Inflammatory macrophage treated with lipopolysaccharide for 1 hour (primary cell): Measurements from ENCODE around the gene HS6ST3.
"Not testable (repeated sequence)": the region's sequence is repeated elsewhere in the genome, so short reads cannot be mapped to it uniquely, and the experiment has no call there.

Experiments used
- DNase-seq, 2 donors: peaks; one replicate each; pipeline ENCODE4 v3.0.0-alpha.2; 2020 to 2022

Gene HS6ST3

DNA sequence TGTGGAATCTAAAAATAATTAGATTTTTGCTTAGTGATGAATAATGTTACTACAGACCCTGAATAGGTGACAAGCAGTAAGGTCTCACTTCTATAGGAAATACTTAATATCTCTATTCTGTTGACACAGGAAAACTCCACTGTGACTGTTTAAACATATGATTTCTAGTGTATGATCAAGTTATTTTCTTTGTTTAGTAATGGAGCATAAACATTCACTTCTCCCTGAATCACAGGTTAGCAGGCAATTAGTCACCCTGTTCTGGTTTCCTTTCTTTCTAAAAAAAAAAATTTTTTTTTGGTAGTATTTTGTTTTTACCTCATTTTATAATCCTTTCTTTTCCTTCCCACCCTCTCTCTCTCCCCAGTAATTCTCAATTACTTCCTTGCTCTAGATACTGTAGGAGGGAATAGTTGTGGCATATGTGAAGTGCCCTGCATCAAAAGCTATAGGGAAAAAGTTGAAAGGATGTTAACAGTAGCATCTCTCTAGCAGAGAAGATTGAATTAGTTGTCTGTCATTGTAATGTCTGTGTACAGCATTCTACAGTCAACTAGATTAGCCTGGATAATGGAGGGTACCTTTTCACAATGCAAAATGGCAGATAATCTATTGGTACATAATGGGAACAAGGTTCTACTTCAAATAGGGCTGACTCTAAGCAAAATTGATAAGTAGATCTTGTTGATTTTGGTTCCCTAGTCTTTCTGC, 3.5 kb downstream of the HS6ST3 start:
- no peak for DNase-seq

DNA sequence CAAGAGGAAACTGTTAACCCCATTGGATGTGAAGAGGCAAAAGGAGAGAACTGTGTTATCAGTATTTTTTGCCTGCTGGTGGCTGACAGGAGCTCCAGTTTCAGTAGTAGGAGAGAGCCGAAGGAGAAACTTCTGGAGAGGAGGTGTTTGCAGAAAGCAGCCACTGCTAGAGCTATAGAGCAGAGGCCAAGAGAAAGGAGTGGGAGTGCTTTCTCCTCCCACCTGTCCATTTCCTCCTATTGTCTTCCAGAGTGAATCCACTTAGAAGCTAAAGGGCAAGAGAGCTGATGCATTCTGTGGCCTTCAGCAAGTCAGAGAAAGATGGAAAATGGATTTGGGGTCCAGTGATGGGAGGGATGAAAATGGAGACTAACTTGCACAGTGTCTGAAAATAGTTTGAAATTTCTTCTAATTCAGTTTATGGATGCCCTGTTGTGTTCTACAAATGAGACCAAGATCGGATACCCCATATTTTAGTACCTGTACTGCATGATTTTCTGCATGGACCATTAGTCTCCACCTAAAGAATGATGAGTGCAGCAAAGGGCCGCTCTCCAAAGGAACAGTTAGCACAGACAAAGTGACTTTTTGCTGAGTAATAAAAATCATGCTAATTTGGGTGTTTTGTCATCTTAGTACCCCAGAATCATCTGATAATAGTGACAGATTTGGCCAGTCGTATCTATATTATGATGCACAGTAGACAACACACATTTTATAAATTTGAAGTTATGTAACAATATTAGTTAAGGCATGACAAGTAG, 10.7 kb downstream of the HS6ST3 start:
- no peak for DNase-seq

DNA sequence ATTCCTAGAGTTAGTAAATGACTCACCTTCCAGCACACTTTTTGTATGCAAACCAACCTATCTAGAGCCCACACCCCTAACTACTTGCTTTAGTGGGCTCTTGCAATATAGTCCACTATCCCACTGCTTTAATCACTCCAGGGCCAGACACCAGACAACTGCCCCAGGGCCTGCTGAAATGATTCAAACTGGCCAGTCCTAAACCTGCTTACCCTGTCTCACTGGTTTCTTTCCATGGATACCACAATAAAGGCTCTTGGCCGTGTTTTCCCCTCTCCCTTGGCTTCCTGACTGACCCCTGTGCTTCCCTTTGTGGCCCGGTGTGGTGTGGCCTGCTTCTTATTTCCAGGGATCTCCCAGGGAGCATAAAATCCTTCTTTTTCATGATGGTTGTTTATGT, 14.6 kb downstream of the HS6ST3 start:
- no peak for DNase-seq

DNA sequence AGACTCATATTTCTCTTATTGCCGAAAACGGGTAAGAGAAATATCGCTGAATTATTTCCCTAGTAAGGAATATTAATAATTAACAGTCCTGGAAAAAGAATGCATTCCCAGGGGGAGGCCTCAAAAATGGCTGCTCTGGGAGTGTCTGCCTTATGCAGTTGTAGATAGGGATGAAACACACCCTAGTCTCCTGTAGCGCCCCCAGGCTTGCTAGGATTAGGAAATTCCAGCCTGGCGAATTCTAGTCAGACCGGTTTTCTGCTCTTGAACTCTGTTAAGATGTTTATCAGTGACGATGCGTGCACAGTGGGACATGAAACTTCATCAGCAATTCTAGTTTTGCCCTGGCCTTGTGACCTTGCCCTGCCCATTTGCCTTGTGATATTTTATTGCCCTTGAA, 18.2 kb downstream of the HS6ST3 start:
- DNase-seq: not testable (repeated sequence)

DNA sequence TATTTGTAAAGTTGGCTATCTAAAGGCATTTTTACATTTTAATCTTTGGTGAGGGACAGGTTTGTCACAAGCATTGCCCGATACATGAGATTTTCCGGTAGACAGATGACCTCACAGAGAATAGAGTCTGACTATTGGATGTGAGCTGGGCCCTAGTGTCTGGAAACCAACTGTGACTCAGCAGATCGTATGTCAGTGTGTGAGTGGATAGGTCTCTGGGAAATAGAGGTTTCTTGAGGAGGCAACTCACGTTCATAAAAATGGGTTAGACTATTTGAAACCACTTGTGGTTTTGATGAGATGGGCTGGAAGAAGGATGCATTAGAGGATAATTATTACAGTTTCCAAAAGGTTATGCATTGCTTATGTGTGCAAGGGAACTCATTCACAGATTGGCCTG, 19.2 kb downstream of the HS6ST3 start:
- no peak for DNase-seq

DNA sequence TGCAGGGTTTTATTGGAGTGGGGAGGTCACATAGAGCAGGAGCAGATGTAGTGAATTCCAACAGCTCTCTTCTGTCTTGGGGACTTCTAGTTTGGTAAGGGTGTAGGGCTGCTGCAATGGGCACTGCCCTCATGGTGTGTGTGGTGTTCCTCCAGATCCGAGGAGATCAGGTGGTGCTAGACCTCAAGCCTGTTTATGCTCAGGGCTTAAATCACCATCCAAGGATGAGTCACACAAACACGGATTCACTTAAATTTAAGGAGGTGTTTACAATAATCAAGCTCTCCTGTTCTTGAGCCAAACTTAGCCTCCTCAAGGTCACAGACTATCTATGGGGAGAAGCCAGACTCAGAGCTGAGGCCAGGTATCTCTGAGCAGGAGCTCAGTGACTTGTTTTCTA, 23.0 kb downstream of the HS6ST3 start:
- no peak for DNase-seq

DNA sequence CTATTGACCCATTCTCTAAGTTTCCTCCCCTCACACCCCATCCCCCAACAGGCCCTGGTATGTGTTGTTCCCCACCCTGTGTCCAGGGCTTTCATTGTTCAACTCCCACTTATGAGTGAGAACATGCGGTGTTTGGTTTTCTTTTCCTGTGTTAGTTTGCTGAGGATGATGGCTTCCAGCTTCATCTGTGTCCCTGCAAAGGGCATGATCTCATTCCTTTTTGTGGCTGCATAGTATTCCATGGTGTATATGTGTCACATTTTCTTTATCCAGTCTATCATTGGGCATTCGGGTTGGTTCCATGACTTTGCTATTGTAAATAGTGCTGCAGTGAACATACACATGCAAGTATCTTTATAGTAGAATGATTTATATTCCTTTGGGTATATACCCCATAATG, 25.5 kb downstream of the HS6ST3 start:
- DNase-seq: not testable (repeated sequence)

DNA sequence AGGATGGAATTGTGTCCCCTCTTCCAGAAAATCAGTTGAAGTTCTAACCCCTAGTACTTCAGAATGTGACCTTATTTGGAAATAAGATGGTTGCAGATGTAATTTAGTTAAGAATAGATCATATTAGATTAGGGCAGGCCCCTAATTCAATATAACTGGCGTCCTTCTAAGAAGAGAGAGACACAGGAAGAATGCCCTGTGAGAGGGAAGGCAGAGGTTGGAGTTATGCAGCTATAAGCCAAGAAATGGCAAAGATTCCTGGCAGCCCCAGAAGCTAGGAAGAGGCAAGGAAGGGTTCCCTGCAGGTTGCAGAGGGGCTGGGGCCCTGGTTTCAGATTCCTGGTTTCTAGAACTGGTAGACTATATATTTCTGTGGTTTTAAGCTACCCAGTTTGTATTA, 30.0 kb downstream of the HS6ST3 start:
- no peak for DNase-seq

DNA sequence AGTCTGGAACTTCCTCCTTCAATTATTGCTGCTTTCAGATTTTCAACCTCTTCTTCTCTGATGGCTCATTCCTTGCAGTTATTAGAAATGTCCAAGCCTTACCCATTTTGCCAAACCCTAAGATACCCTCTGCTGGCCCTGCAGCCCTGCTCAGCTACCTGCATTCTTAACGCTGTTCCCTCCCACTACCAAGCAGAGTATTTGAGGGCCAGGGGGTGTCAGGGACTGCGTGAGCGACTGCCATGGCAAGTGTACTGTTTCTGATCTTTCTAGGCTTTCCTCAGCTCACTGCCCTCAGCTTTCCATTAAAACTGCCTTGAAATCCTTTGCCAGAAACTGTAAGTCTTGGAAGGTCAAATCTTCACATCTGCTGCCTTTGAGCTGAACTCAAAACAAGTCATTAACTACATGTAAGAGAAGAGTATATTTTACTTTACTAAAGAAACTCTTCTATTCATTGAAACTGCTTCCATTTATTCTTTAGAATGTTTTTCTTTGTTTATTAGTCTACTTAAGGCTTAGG, 41.0 kb downstream of the HS6ST3 start:
- DNase-seq: no peak

DNA sequence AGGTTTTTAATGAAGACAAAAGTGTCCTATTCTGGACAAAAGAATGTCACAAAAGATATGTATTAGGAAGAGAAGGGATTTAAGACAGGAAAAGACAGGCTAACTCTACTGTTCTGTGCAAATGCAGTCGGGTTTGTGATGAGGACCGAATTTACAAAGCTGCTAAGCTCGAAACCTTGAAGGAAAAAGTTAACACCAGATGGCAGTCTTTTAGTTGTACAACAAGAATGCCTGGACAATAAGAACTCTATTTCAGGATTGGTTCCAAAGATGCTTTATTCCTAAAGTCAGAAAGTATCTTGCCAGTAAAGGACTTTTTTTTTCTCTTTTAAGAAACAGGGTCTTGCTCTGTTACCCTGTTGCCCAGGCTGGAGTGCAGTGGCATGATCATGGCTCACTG, 51.1 kb downstream of the HS6ST3 start:
- no peak for DNase-seq

DNA sequence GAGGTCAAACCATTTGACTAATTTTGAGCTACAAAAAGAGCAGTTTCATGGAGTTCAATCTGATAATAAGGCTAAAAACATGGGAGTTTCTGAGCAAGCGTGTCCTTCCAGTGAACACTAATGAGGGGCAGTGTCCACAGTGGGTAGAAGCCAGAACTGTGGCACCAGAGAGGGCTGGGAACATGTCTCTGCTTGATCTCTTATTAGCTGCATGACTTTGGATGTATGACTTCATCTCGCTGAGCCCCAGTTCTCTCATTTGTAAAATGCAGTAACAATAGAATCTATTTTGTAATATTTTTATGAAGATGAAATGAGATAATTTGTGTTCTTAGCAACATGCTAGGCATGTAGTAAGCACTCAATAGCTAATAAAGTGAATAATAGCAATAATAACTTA, 69.8 kb downstream of the HS6ST3 start:
- no peak for DNase-seq

DNA sequence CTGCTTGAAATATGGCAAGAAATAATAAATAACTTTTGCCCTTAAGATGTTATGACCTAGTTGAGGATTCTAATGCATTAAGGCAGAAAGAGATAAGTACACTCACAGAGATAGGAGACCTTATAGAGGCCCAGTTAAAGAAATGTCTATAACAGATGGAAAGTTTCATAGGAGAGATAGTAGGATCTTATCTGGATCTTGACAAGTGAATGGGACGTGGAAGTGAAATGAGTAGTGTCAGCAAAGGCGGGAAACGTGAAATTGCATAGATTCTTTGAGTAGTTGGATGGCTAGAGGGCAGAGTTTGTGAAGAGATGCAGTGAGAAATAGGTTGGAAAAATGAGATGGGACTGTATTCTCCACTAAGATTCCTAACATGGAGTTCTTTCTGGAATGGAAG, 71.2 kb downstream of the HS6ST3 start:
- DNase-seq: no peak

DNA sequence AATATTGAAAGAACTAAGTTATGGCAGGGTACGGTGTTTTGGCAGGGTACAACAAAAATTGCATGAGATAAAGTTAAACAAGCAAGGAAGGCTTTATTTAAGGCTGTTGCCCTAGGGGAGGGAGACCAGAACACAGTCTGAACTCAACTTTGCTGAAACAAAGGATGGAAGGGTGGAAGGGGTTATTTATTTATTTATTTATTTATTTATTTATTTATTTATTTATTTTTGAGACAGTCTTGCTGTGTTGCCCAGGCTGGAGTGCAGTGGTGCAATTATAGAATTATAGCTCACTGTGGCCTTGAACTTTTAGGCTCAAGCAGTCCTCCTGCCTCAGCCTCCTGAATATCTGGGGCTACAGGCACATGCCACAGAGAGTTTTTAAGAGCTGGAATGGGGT, 75.9 kb downstream of the HS6ST3 start:
- DNase-seq: no peak

DNA sequence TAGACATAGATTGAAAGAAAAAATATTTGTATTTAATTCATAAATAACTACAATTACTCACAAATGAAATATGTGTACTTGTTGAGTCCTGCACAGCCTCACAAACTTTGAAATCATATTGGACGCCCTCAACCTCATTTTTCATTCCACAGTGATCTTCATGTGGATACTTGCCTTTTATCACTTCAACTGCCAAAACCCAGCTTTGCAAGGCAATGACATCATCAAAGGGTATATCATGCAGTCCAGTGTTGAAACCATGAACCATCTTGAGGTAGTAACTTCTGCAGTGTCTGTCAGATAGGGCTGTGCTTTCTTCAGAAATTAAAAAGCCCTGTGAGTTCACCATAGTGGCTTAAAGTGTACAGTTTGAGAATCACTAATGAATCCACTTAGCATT, 82.2 kb downstream of the HS6ST3 start:
- DNase-seq: no peak

DNA sequence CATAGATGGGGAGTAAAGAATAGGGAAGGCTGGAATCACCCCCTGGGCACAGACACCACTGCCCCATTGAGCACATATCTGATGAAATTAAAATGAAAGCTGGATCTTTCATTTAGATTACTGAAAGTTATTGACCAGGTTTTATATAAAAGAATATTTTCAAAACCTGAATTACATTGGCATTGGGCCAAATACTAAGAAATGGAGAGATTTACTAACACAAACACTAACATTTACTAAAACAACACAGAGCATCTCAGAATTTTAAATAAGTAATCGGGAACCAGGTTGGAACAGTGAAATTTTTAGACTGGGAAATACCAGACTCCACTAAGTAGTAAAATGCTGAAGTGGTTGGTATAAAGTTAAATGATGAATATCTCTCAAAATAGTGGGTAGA, 88.9 kb downstream of the HS6ST3 start:
- DNase-seq: no peak

DNA sequence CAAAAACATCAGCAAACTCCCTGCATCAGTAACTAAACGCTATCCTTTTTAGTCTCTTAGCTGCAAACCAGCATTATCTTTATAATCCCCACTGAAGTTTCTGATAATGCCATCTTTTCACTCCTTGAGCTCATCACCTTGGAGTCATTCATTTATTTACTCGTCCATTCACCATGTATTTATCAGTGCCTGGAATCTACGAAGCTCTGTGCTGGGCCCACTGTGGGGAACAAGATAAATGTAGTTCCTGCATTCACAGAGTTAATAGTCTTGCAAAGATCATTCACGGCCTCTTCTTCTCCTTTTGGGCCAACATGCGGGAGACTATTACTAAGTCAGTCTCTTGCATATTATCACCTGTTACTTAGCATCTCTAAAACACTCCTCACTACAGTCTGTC, 89.4 kb downstream of the HS6ST3 start:
- no peak for DNase-seq

DNA sequence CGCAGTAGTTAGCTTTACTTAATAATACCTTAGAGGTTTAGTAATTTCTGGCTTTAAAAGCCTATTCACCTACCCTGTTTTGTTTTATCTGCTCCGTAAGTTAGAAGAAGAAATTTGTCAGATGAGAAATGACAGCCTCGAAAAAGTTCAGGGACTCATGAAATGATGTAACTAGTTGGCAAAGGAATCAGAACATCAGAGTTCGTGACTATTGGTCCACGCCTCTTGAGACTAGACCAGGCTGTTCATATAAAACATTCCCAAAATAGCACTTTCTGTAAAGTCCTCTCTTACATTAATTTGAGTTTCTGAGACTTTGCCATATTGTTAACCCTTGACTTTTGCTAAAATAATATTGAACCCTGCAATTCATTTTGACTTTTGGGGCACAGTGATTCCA, 92.0 kb downstream of the HS6ST3 start:
- DNase-seq: no peak

DNA sequence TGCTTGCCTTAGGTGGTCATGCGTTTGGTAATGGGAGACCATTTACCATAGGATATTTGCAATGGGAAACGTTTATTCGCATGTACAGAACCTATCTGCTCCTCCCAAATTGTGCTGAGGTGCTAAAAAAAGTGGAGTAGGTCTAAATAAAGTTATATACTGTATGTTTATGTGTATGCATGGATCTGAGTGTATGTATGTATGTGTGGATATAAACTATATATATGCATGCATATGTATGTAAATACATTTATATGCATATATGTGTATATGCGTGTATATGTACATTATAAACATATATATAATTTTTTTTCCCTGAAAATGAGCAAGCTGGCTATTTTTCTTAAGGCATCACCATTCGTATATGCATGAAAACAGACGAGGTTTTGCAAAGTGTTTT, 95.9 kb downstream of the HS6ST3 start:
- no peak for DNase-seq

DNA sequence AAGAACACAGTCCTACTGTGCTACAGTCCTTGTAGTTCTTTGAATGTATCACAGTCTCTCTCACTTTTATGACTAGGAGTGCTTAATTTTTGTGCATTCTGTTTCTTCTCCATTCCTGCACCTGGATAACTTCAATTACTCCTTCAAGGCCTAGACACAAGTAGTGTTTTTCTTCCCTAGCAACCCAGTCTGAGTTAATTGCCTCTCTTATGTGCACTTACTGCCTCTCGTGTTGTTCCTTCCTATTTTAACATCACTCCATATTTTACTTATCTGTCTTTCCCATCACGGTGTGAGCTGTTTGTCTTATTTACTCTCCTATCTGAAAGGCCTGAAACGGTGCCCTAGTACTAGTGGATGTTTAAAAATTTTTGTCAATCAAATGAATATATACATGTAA, 101.5 kb downstream of the HS6ST3 start:
- no peak for DNase-seq

DNA sequence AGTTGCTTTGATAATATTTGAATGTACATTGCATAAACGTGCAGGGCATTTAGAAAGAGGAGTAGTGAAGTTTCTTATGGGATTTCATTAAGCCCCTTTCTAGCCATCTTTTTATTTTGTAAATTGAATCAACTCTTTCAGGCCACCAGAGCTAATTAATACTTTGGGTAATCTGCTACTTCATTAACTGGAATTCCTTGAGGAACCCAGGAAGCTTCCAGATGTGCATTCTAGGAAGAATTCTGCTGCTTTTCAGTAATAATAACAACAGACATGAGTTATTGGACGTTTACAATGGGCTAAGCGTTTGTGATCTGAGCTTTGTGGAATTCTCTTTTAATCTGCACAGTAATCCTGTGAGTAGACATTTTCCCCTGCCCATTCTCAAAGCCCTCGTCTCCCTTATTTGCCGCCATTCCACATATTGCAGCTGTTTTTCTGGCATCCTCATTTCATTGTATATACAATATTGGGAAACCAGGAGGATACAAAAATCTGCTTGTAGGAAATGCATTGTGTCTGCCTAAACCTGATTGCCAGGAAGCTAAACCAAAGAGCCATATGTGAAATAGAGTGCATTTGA, 103.9 kb downstream of the HS6ST3 start:
- no peak for DNase-seq

DNA sequence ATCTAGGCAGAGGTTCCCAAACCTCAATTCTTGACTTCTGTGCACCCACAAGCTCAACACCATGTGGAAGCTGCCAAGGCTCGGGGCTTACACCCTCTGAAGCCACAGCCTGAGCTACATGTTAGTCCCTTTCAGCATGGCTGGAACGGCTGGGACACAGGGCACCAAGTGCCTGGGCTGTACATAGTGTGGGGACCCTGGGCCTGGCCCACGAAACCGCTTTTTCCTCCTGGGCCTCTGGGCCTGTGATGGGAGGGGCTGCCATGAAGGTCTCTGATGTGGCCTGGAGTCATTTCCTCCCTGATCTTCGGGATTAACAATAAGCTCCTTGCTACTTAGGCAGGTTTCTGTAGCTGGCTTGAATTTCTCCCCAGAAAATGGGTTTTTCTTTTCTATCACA, 108.1 kb downstream of the HS6ST3 start:
- DNase-seq: no peak

DNA sequence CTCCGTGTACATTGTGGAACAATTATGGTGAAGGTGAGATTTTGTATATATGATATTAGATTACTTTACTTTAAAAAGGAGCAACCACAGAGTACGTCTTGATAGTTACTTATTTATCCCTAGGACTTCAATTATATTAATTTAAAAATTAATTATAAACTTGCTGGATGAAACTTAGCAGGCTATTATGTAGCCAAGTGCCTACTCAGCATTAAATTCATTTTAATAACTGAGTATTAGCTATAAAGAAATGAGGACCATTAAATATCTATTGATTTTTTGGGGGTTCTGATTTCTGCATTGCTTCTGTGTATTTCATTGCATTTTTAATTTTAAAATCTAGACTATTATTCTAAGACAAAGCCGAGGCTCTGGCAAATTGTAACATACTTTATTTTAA, 109.4 kb downstream of the HS6ST3 start:
- no peak for DNase-seq

DNA sequence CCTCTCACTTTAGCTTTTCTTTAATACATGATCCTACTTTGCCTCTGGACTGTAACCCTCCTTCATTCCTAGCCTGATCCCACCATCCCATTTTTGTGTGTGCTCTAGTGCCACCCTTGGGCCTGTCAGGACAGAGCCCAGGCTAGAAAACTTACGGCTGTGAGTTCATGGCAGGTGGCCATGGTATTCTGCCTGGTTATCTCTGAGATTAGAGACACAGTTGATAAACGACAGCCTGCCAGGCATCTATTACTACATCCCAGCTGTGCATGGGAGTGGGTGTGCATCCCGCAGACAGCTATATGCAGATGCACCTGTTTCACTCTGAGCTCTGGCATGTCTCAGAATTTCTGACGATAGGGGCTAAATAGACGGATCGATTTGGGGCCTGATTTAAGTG, 110.9 kb downstream of the HS6ST3 start:
- no peak for DNase-seq

DNA sequence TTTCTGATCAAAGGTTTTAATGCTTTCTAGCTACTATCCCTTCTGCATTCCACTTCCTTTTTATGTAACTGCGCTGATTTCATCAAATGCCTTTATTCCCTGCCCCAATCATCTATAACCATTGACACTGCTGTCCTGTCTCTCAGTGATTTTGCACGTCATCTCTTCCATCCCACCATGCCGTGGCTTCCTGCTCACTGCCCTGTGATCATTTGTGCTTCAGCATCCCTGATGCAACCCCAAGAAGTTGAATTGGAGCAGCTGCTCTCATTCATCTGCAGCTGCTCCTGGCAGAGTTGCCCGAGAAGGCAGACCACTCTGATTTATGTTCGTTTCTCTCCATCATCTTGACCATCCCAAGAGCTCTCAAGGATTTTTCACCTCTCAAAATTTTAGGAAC, 112.4 kb downstream of the HS6ST3 start:
- no peak for DNase-seq
